ENCODE measurements around the gene ADORA2A.

ADORA2A gene

GRCh38 chr22:24427500-24428164 is at the start of gene ADORA2A:
Gene ADORA2A (plus strand): TSS chr22:24427599. CDS start chr22:24433405, 5,806 bp downstream.
- peak; percentile 75 for ATAC-seq
- DNase-seq = peak; percentile 89

DNA sequence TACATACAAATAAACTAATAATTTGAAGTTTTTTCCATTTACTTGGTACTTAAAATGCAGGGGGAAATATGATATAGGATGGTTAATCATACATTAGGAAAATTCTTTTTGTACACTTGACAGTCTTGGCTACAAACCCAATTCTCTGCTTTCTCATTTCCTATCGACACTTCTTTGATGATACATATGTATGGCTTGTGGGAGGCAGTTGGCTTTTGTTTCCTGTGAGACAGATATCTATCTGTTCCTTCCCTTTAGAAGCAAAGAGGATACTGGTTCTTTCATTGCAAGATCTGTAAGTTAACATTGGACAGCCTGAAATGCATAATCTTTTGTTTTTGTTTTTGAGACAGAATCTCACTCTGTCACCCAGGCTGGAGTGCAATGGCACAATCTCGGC is 47.9 kb upstream of the ADORA2A start:
- ATAC-seq = no peak
- DNase-seq = no peak

DNA sequence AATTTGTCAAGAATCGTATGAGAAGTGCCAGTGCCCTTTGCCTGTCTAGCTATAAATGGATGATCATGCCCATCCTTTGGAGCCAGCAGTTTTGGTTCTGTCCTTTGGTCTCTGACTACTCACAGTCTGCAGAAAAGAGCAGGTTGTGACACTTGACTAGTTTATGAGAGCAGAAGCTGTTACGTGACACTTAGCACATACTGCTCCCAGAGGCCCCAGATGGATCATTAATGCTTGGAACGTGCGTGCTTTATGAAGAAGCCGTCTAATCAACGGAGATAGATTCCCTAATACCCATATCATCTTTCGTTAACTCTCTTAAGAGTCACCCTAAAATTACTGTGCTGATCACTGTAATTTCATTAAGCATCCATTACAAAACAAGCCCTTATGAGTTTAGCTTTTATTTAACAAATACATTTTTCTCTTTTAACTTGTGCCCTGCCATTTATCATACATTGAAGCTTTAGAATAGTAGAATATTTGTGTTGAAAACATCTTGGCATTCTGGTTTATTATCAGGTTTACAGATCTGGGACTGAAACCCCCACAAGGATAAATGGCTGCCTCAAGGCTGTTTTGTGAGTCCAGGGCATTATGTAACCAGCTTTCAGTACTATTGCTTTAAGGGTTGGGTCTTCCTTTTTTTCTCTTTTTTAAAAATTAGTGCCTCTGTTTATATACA is 47.0 kb upstream of the ADORA2A start:
- ATAC-seq = no peak
- DNase-seq = no peak

DNA sequence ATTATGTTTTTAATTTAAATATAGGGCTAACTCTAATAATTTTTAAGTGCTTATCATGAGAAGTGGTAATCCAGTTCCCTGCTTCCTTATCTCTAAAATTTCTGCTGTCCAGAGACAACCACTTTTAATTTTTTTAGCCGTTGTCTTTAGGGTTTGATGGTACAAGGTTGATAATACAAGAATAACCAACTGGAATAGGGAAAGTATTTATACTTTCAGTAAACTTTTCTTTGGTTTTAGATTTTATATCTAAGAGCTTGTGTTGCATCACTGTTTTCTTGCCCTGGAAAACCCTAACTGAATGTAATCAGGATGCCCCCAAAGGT is 46.5 kb upstream of the ADORA2A start:
- DNase-seq = no peak
- ATAC-seq = no peak

GRCh38 chr22:24383061-24383460 is 44.3 kb upstream of the ADORA2A start:
- no peak for DNase-seq
- ATAC-seq = no peak

DNA sequence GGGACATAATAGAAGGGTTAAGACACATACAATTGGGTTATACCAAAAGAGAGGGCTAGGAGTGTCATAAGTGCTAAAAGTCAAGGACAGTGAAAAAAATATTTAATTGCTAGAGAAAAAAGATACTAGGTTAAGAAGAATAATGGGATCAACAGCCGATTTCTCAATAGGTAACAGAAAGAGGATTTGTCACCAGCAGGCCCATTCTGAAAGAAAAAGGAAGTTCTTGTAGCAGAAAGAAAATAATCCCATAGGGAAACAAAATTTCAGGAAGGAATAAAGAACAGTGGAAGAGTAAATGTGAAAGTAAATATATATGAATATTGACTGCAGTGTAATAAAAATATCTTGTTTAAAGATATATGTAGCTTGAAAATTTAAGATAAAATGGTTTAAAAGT is 43.3 kb upstream of the ADORA2A start:
- DNase-seq = no peak
- no peak for ATAC-seq

DNA sequence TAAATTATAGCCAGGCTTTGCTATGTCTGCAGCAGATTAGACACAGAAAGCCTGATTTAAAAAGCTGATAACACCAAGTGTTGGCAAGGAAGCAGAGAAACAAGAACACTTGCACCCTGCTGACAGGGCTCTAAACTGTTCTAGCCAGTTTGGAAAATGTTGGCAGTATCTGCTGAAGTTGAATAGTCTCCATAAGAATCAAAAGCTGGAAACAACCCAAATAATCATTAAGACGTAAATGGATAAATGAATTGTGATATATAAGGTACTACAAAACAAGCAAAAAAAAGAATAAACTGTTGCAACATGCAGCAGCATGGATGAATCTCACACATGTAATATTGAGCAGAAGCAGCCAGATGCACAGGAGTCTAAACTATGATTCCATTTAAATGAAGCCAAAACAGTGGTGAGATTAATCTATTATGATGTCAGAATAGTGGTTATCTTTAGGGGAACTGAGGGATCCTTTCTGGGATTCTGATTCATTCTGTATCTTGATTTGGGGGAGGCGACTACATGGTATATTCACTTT is 40.4 kb upstream of the ADORA2A start:
- ATAC-seq (no peak), DNase-seq (no peak)

GRCh38 chr22:24389680-24390079 is 37.7 kb upstream of the ADORA2A start:
- no peak for DNase-seq
- no peak for ATAC-seq

- ATAC-seq (no peak), DNase-seq (no peak)
Measured at GRCh38 chr22:24390156-24390555, 37.2 kb upstream of the ADORA2A start.

- DNase-seq (no peak), ATAC-seq (no peak)
Measured at GRCh38 chr22:24390576-24390975, 36.8 kb upstream of the ADORA2A start.

DNA sequence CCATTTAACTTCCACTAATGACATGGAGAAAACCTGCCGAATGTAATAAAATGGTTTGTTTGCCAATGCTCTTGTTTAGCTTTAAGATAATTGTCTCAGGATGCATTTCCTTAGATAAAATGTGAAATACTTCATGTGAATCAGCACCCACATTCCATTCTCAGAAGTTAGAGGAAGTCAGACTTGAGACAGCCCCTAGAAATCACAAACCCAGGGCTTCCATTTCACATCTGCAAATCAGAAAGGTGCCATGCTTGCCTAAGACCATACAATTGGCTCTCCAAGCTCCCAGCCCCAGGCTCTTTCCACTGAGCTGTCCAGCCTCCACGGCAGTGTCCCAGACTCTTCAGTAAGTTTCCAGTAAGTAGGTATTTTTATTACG is 35.6 kb upstream of the ADORA2A start:
- no peak for ATAC-seq
- DNase-seq = no peak

DNA sequence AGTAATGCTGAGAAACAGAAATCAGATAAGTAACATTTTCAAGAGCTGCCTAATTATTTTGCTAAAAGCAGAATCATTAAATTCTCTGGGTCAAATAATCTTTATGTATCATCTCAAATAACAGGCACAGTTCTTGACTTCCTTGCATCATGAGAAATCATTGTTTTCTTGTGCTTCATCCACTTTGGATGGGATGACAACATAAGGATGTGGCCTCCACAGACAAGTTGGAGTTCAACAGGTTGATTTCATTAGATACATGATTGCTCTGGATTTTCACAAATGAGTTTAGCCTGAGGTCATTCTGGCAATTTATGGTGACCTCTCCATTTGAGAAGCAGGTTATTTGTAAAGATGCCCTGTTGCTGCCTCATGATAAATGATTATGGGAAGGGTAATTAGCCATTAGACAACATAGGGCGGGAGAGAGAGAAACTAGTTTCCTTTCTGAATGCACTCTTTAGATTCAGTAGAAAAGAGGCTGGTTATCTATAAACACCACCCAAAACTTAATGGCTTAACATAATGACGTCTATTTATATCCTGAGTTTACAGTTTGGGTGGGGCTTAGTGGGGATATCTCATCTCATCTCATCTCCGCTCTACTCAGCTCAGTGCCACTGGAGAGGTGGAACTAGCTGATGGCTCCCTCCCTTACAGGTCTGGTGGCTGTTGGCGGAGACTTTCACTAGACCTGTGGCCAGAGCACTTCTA is 35.0 kb upstream of the ADORA2A start:
- ATAC-seq (no peak), DNase-seq (no peak)

DNA sequence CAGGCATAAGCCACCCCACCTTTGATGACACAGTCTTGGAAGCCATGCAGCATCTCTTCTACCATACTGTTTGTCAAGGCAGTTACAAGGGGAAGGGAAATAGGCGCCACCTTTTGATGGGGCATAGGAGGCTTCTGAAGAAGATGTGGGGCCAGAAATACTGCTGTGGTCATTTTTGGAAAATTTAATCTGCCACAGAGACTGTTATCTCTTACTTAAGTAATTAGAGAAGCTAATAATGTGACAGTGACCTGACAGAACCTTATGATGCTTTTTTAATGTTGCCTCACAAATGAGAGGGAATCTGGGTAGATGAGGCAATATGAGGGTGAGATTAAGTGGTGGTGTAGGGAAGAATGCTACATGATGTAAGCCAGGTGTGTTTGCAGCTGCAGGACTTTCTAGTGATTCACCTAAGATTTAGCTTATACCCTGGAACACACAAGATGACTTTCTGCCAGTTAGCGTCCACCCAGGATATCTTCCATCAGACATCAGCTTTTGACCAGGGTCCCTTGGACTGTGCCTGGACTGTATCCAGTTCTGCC is 34.3 kb upstream of the ADORA2A start:
- ATAC-seq (no peak), DNase-seq (no peak)

GRCh38 chr22:24393848-24394247 is 33.6 kb upstream of the ADORA2A start:
- ATAC-seq = no peak
- no peak for DNase-seq

DNA sequence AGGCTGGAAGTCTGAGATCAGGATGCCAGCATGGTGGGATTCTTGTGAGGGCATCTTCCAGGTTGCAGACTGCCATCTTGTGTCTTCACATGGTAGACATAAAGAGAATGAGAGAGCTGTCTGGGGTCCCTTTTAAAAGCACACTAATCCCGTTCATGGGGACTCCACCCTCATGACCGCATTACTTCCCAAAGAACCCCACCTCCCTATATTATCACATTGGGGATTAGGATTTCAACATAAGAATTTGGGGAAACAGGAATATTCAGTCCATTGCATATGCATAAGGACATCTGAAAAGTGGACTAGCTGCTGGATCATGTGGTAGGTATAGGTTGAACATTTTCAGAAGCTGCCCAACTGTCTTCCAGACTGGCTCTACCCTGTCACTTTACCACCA is 33.1 kb upstream of the ADORA2A start:
- DNase-seq = no peak
- no peak for ATAC-seq

DNA sequence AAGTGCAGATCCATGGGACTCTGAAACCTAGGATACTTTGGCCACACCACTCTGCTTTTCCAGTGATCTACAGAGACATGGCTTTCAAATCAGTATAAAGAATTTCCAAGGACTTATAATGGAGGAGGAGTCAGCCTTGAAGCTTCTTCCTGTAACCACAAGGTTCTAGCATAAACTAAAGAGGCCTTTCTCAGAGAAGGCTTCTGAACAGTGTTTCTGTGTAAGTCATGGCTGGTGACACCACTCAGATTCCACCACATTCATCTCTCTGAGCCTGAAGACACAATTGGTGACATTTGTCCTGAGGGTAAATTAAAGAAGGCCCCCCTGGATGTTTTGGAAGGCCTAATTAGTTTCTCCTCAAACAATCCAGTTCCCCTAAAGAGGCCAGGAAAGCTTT is 29.0 kb upstream of the ADORA2A start:
- ATAC-seq = no peak
- DNase-seq = no peak

DNA sequence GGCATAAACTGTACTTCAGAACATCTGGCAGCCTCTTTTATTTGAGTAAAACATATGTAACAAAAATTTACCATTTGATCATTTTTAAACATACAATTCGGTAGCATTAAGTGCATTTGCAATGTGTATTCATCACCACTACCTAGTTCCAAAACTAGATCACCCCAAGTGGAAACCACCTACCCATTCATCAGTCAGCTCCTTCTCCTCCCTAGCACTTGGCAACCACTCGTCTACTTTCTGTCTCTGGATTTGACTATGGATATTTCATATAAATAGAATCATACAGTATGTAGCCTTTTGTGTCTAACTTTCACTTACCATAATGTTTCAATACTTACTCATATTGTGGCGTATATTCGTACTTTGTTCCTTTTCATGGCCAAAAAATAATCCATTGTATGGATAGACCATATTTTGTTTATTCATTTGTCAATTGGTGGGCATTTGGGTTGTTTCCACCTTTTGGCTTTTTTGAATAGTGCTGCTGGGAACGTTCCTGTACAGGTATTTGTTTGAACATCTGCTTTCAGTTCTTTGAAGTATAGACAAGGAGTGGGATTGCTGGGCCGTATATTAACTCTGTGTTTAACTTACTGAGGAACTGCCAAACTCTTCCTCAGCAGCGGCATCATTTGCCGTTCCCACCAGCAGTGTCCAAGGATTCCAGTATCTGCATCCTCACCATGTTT is 27.2 kb upstream of the ADORA2A start:
- no peak for DNase-seq
- peak; percentile 43 for ATAC-seq

DNA sequence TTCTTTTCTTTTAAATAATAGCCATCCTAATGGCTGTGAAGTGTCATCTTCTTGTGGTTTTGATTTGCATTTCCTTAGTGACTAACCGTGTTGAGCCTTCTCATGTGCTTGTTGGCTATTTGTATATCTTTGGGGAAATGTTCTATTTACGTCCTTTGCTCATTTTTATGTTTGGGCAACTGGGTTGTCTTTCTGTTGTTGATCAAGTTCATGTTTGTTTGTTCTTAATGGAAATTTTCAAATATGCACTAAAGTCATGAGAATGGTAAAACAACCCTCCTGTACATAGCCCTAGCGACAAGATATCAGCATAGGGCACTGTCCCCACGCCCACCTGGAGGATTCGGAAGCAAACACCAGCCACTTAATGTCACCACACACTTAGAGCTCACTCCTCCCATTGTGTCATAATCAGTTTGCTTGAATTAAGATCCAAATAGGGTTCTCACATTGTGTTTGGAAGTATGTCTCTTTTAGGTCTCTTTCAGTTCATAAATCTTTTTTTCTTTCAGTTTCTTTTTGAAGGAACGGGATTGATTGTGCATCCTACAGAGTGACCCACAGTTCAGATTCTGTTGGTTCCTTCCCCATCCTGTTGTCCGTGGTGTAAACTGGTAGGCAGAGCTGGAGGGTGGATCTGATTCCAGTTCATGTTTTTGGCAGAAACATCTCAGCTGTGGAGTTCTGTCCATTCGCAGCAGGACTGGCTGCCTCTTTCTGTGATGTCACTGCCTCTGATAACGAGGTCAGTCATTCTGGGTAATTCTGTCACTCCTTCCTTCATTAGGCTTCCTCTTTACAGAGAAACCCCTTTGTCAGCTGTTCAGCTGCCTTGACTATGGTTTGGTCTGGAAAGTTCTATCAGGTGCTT is 26.4 kb upstream of the ADORA2A start:
- DNase-seq = no peak
- ATAC-seq = no peak

DNA sequence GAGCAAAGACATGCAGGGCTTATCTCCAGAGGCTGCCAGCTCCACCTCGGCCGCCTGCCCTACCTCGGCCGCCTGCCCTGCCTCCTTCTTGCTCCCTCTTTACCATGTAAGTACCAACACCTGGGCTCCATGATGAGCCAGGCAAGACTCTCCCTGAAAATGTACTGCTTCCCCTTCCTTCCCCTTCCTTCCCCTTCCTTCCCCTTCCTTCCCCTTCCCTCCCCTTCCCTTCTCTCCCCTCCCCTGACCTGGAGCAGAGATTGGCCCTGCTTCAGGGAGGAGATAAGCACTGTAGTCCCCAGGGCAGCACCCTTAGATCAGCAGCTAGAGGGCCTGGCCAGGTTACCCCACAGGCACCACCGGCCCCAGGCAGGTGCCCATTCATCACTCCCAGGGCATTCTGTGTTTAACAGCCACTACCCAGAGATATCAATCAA is 25.4 kb upstream of the ADORA2A start:
- DNase-seq (no peak), ATAC-seq (no peak)

GRCh38 chr22:24402460-24403192 is 24.8 kb upstream of the ADORA2A start:
- no peak for DNase-seq
- ATAC-seq = peak; percentile 72

GRCh38 chr22:24403346-24403745 is 24.1 kb upstream of the ADORA2A start:
- DNase-seq = no peak
- no peak for ATAC-seq

Data from stimulated activated naive CD8-positive, alpha-beta T cell treated with anti-CD3 and anti-CD28 coated beads, Interleukin-15, Interleukin-2, amounts not matched to agents 100 U/mL and 50 U/mL, for 24 hours (primary cell).